ENCODE measurements around the gene IFNL3. TPM values are rescaled to one million over a fixed set of nuclear protein-coding genes. Genes with fewer than 3 reads are reported as not detected.

The IFNL3 gene
- total and polyA plus RNA-seq, 10 donors: not detected

DNA sequence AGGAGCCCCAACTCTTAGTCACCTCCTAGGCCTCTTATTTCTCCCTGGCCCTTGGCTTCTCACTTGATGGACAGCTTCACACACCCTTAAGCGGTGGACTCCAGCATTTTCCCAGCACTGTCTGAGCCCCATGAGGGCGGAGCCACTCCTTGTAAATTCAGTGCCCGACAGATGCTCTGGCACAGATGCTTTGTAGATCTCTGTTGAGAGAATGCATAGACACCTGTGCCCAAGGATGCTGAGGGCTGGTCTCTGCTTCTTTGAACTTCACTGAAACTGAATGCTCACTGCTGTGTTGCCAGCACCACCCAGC is 44.0 kb downstream of the IFNL3 start:
- WGBS, 5 donors: 81 to 87% (median 85%) methylated on average over 3 of the region's 3 CpGs
- intact Hi-C loops (cut with DNase I; ENCODE audit: low total_unique reads): no loop called here
- no peaks in the 10 kb centered on the region for H3K36me3 ChIP-seq

DNA sequence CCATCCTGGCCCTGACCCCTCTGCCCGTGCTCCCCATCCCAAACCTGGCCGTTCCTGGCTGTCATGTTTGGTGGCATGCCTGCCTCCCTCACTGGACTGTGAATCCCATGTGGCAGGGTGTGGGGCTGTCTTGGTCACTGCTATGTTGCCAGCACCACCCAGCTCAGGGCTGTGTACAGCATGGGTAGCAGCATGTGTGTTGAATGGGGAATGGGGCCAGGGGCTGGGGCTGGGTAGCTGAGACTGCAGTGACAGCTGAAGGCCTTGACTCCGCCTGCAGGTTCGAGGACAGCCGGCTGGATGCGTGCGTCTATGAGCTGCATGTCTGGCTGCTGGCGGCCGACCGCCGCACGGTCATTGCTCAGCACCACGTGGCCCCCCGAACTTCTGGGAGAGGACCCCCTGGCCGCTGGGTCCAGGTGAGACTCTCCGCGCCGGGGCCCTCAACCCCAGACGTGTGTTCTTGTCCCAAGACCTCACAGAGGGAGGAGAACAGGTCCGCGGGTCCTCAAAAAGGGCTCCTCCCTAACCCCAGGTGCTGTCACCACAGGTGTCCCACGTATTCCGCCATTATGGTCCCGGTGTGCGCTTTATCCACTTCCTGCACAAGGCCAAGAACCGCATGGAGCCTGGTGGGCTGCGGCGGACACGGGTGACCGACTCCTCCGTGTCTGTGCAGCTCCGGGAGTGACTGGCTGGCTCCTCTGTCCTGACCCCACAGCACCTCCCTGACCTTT is 44.6 kb downstream of the IFNL3 start:
- 70 to 93% (median 85%) methylated on average over 17 to 32 of the region's 32 CpGs for WGBS, 5 donors
- no peaks in the 10 kb centered on the region for H3K36me3 ChIP-seq
- no peak for DNase-seq
- peaks cover 0 to 100% (median 73%) of the 10 kb centered on the region in 7 donors for H3K27me3 ChIP-seq (replicated peaks in 1 of 7)
- intact Hi-C loops (cut with DNase I; ENCODE audit: low total_unique reads): no loop called here
- no peak overlapping the region for H3K4me3 ChIP-seq
- H3K27ac ChIP-seq: no peak overlapping the region
- TF ChIP-seq, protein P1, sequence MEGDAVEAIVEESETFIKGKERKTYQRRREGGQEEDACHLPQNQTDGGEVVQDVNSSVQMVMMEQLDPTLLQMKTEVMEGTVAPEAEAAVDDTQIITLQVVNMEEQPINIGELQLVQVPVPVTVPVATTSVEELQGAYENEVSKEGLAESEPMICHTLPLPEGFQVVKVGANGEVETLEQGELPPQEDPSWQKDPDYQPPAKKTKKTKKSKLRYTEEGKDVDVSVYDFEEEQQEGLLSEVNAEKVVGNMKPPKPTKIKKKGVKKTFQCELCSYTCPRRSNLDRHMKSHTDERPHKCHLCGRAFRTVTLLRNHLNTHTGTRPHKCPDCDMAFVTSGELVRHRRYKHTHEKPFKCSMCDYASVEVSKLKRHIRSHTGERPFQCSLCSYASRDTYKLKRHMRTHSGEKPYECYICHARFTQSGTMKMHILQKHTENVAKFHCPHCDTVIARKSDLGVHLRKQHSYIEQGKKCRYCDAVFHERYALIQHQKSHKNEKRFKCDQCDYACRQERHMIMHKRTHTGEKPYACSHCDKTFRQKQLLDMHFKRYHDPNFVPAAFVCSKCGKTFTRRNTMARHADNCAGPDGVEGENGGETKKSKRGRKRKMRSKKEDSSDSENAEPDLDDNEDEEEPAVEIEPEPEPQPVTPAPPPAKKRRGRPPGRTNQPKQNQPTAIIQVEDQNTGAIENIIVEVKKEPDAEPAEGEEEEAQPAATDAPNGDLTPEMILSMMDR (IDR thresholded peaks at IDR 0.05 in 8 of 11, conservative IDR thresholded peaks at IDR 0.05 in 3 of 11): no peak
- H3K4me1 ChIP-seq: peaks cover 4 to 29% (median 11%) of the 10 kb centered on the region in 6 donors
- no peaks in the 10 kb centered on the region for H3K9me3 ChIP-seq

More for the DNA sequence above, 44.0 kb downstream of the IFNL3 start:
- no peak for DNase-seq
- no peaks in the 10 kb centered on the region for H3K9me3 ChIP-seq
- H3K27me3 ChIP-seq (replicated peaks in 1 of 7): peaks cover 0 to 98% (median 68%) of the 10 kb centered on the region in 7 donors
- TF ChIP-seq, protein P1 (IDR thresholded peaks at IDR 0.05 in 8 of 11, conservative IDR thresholded peaks at IDR 0.05 in 3 of 11): no peak
- TF ChIP-seq POLR2AphosphoS5 (IDR thresholded peaks at IDR 0.05): no peak
- no peak for TF ChIP-seq POLR2A (IDR thresholded peaks at IDR 0.05)
- peaks cover 4 to 23% (median 11%) of the 10 kb centered on the region in 6 donors for H3K4me1 ChIP-seq
- H3K27ac ChIP-seq: no peak overlapping the region
- H3K4me3 ChIP-seq: no peak overlapping the region

DNA sequence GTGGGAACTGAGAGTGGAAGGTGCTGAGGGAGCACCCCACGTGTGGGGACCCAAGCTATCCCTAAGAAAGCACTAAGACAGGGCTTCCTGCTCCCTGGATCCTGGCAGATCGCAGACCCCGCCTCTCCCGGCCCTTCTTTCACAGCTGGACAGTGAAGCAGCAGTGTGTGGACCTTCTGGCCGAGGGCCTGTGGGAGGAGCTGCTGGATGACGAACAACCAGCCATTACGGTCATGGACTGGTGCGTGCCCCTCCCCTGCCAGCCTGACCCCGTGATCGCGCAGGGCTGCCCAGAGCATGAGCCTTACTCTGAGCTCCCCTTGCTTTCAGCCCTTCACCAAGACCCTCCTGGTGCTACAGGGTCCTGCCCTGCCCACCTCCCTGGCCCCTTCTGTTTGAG is 45.8 kb downstream of the IFNL3 start:
- H3K27me3 ChIP-seq (replicated peaks in 1 of 7): peaks cover 0 to 100% (median 77%) of the 10 kb centered on the region in 7 donors
- no peaks in the 10 kb centered on the region for H3K9me3 ChIP-seq
- no peak overlapping the region for H3K4me3 ChIP-seq
- DNase-seq: no peak
- H3K27ac ChIP-seq: no peak overlapping the region
- 43 to 61% (median 50%) methylated on average over 7 to 11 of the region's 11 CpGs for WGBS, 5 donors
- peaks cover 4 to 31% (median 11%) of the 10 kb centered on the region in 6 donors for H3K4me1 ChIP-seq
- intact Hi-C loops (cut with DNase I; ENCODE audit: low total_unique reads): no loop called here
- no peaks in the 10 kb centered on the region for H3K36me3 ChIP-seq
- TF ChIP-seq POLR2AphosphoS5 (IDR thresholded peaks at IDR 0.05) (peak in 1 of 3 donors; percentile 8), POLR2A (IDR thresholded peaks at IDR 0.05) (no peak)
- TF ChIP-seq, protein P1 (IDR thresholded peaks at IDR 0.05 in 8 of 11, conservative IDR thresholded peaks at IDR 0.05 in 3 of 11): no peak

DNA sequence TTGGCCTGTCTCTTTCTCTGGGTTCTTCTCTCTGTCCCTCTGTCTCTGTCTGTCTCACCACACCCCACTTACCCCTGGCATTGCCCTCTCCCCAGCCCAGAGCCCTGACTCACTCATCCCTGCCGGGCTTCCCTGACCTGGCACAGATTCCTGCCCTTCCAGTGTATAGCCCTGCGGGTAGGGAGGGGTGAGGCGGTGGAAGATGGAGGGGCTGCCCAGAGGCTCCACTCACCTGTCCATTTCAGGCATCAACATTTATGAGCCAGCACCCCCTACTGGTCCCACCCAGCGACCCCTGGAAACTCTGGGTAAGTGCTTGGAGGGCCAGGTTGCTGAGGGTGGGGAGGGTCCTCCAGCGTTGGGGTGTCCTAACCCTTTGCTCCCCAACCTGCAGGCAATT is 47.0 kb downstream of the IFNL3 start:
- no peak for DNase-seq
- Histone ChIP-seq H3K36me3 (no peaks in the 10 kb centered on the region), H3K27ac (no peak overlapping the region), H3K4me1 (peaks cover 4 to 28% (median 11%) of the 10 kb centered on the region in 6 donors), H3K4me3 (no peak overlapping the region), H3K9me3 (no peaks in the 10 kb centered on the region), H3K27me3 (replicated peaks in 1 of 7) (peaks cover 0 to 94% (median 65%) of the 10 kb centered on the region in 7 donors)
- TF ChIP-seq, protein P1 (IDR thresholded peaks at IDR 0.05 in 8 of 11, conservative IDR thresholded peaks at IDR 0.05 in 3 of 11): no peak
- TF ChIP-seq POLR2AphosphoS5 (IDR thresholded peaks at IDR 0.05) (no peak), POLR2A (IDR thresholded peaks at IDR 0.05) (no peak)
- intact Hi-C loops (cut with DNase I; ENCODE audit: low total_unique reads): no loop called here
- WGBS, 5 donors: 57 to 63% (median 60%) methylated on average over 5 of the region's 5 CpGs
